GM12801 (cell line): ENCODE data around the gene C6orf132.

Experiments used
- TF ChIP-seq, protein P1 (sequence below): IDR thresholded peaks from one replicate; pipeline ENCODE4 v1.5.1; 2011; ENCODE audit warnings: control low read depth; ENCODE audit not compliant: insufficient read length; ENCODE audit errors: extremely low read depth

Gene C6orf132

DNA sequence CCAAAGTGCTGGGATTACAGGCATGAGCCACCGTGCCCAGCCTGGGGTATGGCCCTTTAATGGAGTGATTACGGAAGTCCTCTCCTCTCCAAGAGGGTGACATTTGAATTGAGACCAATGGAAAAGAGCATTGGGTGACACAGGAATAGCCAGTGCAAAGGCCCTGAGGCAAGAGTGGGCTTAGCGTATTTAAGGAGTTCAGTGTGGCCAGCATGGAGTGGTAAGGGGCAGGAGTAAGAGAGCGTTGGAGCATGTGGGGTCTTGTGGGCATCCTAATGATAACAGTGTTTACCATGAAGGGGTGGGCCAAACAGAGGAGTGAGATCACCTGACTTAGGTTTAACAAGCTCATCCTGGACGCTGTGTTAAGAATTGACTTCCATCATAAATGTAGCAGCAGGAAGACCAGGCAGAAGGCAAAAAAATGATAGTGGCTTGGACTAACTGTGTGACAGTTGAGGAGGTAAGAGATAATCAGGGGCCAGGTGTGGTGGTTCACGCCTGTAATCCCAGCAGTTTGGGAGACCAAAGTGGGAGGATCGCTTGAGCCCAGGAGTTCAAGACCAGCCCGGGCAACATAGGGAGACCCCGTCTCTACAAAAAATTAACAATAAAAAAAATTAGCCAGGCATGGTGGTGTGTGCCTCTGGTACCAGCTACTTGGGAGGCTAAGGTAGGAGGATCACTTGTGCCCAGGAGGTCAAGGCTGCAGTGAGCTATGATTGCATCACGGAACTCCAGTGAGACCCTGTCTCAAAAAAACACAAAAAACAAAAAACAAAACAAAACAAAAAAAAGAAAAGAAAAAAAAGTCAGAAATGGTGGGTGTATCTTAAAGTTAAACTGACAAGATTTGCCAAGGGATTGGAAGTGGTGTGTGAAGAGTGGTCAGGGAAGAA, 51.4 kb downstream of the C6orf132 start:
- TF ChIP-seq, protein P1, sequence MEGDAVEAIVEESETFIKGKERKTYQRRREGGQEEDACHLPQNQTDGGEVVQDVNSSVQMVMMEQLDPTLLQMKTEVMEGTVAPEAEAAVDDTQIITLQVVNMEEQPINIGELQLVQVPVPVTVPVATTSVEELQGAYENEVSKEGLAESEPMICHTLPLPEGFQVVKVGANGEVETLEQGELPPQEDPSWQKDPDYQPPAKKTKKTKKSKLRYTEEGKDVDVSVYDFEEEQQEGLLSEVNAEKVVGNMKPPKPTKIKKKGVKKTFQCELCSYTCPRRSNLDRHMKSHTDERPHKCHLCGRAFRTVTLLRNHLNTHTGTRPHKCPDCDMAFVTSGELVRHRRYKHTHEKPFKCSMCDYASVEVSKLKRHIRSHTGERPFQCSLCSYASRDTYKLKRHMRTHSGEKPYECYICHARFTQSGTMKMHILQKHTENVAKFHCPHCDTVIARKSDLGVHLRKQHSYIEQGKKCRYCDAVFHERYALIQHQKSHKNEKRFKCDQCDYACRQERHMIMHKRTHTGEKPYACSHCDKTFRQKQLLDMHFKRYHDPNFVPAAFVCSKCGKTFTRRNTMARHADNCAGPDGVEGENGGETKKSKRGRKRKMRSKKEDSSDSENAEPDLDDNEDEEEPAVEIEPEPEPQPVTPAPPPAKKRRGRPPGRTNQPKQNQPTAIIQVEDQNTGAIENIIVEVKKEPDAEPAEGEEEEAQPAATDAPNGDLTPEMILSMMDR: no peak

- TF ChIP-seq, protein P1: no peak
Observed at GRCh38 chr6:42088101-42088591, 54.3 kb downstream of the C6orf132 start.

DNA sequence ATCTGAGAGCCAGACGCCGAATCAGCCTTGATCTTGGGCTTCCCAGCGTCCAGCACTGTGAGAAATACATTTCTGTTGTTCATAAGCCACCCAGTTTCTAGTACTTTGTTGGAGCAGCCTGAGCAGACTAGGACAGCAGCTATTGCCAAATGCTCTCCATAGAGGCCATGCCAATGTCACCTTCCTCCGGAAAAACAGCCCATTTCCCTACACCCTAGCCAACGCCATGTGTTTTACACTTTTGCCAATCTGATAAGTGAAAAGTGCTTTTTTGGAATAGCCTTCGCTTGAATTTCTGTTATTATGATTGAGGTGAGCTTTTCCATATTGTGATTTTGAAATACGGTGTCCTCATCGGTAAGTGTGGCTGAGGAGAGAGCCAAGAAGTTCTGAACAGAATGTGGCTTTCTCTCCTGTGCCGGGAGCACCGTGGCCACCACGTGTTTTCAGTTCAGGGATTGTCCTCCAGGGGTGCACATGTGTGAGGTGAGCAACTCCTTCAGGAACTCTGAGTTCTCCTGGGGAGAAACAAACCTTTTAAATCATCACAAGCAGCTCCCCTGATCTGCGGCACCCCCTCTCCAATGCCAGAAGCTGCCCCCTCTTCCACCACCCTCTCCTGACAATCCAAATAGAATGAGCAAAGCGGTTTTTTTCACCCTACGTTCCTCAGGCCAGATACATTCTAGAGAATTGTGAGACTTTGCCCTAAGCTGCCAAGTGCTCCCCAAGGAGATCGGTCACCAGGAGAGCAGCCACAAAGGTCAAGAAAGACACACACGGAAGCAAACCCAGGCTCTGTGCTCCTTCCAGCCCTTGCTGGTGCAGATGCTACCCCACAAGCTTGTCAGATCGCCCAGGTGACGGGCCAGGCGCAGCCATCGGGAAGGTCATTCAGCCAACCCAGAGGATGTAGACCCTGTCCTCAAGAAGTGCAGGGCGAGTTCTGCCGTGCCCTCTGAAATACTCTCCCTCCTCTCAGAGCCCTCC, 56.1 kb downstream of the C6orf132 start:
- TF ChIP-seq, protein P1: no peak

DNA sequence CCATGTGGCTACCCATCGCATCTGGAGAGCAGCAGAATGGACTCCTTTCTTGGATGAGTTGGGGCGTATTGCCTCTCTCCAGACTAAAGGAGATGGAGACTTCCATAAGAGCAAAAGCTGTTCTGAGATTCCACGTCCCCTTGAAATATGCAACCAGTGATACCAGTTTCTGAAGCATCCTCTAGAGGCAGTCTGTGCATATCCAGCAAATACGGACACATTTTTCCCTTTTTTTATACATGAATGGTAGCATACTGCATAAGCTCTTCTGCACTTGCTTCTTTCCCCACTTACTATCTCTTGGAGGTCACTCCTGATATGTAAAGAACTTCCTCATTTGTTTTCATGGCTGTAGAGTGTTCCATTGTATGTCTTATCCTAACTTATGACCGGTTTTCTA, 57.5 kb downstream of the C6orf132 start:
- TF ChIP-seq, protein P1: no peak

- TF ChIP-seq, protein P1: no peak
Observed at GRCh38 chr6:42083530-42083929, 58.9 kb downstream of the C6orf132 start.

- TF ChIP-seq, protein P1: no peak
Observed at GRCh38 chr6:42079941-42080464, 62.4 kb downstream of the C6orf132 start.

- TF ChIP-seq, protein P1: no peak
Observed at GRCh38 chr6:42078386-42078785, 64.0 kb downstream of the C6orf132 start.
